Heart right ventricle (tissue), 16 donors: ENCODE results near the gene AFMID. TPM values are rescaled to one million over a fixed set of nuclear protein-coding genes. Genes with fewer than 3 reads are reported as not detected.

ENCODE experiments used
- ATAC-seq, 8 donors: fragments of 200-7000 bp; cut with Tn5 transposase; one replicate each; pipeline ENCODE4 v1.9.1; 2020; ENCODE audit warnings: mild to moderate bottlenecking in 8 of 8, moderate library complexity in 8 of 8, moderate number of reproducible peaks in 1 of 8
- DNase-seq, 2 donors: peaks; one replicate each; pipeline ENCODE4 v3.0.0-alpha.2; 2020
- H3K27ac ChIP-seq, 10 donors: fragments of 200-600 bp; sonication (generic) in 2 of 10; one replicate each; pipeline versions ENCODE4 v1.5.0 to v1.8.0; 2020 to 2022; ENCODE audit warnings: mild to moderate bottlenecking in 3 of 10
- H3K27me3 ChIP-seq, 7 donors: fragments of 200-600 bp; one replicate each; pipeline ENCODE4 v1.8.0; 2021 to 2022; ENCODE audit warnings: mild to moderate bottlenecking in 2 of 7
- H3K36me3 ChIP-seq, 9 donors: fragments of 200-600 bp; sonication (generic) in 1 of 9; one replicate each; pipeline versions ENCODE4 v1.5.0 to v1.8.0; 2020 to 2022; ENCODE audit warnings: mild to moderate bottlenecking in 2 of 9
- H3K4me1 ChIP-seq, 9 donors: fragments of 200-600 bp; sonication (generic) in 1 of 9; one replicate each; pipeline versions ENCODE4 v1.5.0 to v1.8.0; 2020 to 2022; ENCODE audit warnings: mild to moderate bottlenecking in 4 of 9
- H3K4me3 ChIP-seq, 10 donors: fragments of 200-600 bp; sonication (generic) in 2 of 10; one replicate each; pipeline versions ENCODE4 v1.5.0 to v1.8.0; 2020 to 2022; ENCODE audit warnings: mild to moderate bottlenecking in 7 of 10, moderate library complexity in 2 of 10
- H3K9me3 ChIP-seq, 11 donors: fragments of 200-600 bp in 10 of 11; sonication (generic) in 2 of 11; one replicate each; pipeline versions ENCODE4 v1.5.0 to v1.8.0; 2013 to 2022; ENCODE audit warnings: mild to moderate bottlenecking in 2 of 11, control low read depth in 1 of 11, moderate library complexity in 1 of 11
- WGBS, 2 donors: extraction: QIAGEN DNeasy Blood & Tissue Kit; methylation state at CpG; one replicate each; pipeline ENCODE4 v1.1.7; 2013; ENCODE audit warnings: inconsistent platforms in 1 of 2; 5-methylcytosine and 5-hydroxymethylcytosine counted together
- intact Hi-C, 10 donors: fragments of 100-400 bp; cut with DNase I; formaldehyde crosslinking; loops; one replicate each; pipeline versions ENCODE4 v1.11.1 to v1.14.2; 2022
- polyA plus RNA-seq, 2 donors: library from polyadenylated mRNA; stranded (reverse); fragments of 200-250 nt; gene quantifications; one replicate each; pipeline ENCODE4 v1.2.3, GENCODE V29; 2013
- total RNA-seq, 10 donors: library from RNA; stranded (reverse); fragmentation: NEBNext Ultra II Directional in 3 of 10; extraction: Animal tissue kit (Norgen Biotek cat#: 25700) in 3 of 10; gene quantifications; one replicate each; pipeline versions ENCODE4 v1.2.1 to v1.2.4, GENCODE V29; 2021 to 2023
- TF ChIP-seq, protein P1 (sequence below), 9 donors: fragments of 200-600 bp; sonication (generic) in 2 of 9; IDR thresholded peaks; one replicate each; pipeline versions ENCODE4 v1.5.0 to v1.8.0; 2021 to 2022; ENCODE audit warnings: antibody characterized with exemption in 9 of 9, mild to moderate bottlenecking in 5 of 9, moderate library complexity in 1 of 9
- donor health status: Arrhythmogenic right ventricular cardiomyopathy.
- donor health status: ischemic (EF 13 %, LVEDD 7.1; RV severe dilation, severe dysfunction).
- donor health status: healthy with polysubstance abuse.
- donor health status: DM: no; HTN: yes; CAD: no.
- donor health status: DM: no; HTN: no; CAD: no.
- donor health status: ischemic (EF 25% LVEDD 6.9; RV normal size, moderate dysfunction).
- donor health status: ischemic (EF 25% LVEDD 5.7; RV mildly dilated, moderate dysfunction).
- donor health status: healthy.
- donor health status: DM: yes; HTN: yes; CAD: no.
- donor health status: Ischemic cardiomyopathy.
- donor health status: ischemic (EF 35%, LVEDD 5.7; RV mildly dilated, moderate dysfunction).
- donor health status: nonischemic (EF 11% LVEDD 7.7; RV severe dilation, severe dysfunction).
- donor health status: DM: yes; HTN: yes; CAD: no.
- donor health status: PGD.
- donor health status: ischemic (EF 29% LVEDD 5.4; RV normal size, mild dysfunction).
- donor health status: nonischemic (EF 23%, LVEDD 6.1; RV moderate dilation, normal function).

Gene AFMID
- total and polyA plus RNA-seq, 12 donors = 13.0 to 42.4 (median 28.2) TPM

DNA sequence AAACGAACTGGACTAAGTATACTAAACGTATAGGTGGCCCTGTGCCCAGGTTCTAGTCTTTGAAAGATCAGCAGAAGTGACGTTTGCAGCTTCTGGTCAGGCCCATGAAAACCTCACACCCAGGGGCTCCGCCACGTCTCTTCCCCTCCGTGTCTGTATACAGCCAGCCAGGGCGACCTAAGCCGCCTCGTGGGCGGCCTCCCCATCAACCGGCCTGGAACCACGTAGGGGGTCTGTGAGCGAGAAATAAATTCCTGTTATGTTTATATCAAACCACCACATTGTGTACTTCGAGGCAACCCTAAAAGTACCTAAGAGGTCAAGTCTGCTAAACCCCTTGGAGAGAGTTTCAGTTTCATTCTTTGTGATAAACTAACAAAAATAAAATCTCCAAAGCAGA, 7.1 kb upstream of the AFMID start:
- no peaks in the 10 kb centered on the region for H3K9me3 ChIP-seq
- ATAC-seq (no peak), DNase-seq (no peak)
- peak overlapping the region in 6 of 10 donors; percentile 5 to 78 (median 46) for H3K27ac ChIP-seq
- peaks cover 0 to 24% (median 0%) of the 10 kb centered on the region in 9 donors for H3K36me3 ChIP-seq
- no peaks in the 10 kb centered on the region for H3K27me3 ChIP-seq
- intact Hi-C loops = no loop called here
- 70 to 78% methylated on average over 14 of the region's 14 CpGs for WGBS, 2 donors
- no peak overlapping the region for H3K4me3 ChIP-seq
- TF ChIP-seq, protein P1, sequence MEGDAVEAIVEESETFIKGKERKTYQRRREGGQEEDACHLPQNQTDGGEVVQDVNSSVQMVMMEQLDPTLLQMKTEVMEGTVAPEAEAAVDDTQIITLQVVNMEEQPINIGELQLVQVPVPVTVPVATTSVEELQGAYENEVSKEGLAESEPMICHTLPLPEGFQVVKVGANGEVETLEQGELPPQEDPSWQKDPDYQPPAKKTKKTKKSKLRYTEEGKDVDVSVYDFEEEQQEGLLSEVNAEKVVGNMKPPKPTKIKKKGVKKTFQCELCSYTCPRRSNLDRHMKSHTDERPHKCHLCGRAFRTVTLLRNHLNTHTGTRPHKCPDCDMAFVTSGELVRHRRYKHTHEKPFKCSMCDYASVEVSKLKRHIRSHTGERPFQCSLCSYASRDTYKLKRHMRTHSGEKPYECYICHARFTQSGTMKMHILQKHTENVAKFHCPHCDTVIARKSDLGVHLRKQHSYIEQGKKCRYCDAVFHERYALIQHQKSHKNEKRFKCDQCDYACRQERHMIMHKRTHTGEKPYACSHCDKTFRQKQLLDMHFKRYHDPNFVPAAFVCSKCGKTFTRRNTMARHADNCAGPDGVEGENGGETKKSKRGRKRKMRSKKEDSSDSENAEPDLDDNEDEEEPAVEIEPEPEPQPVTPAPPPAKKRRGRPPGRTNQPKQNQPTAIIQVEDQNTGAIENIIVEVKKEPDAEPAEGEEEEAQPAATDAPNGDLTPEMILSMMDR (IDR thresholded peaks at IDR 0.05) = no peak
- H3K4me1 ChIP-seq = peaks cover 7 to 43% (median 24%) of the 10 kb centered on the region in 9 donors

DNA sequence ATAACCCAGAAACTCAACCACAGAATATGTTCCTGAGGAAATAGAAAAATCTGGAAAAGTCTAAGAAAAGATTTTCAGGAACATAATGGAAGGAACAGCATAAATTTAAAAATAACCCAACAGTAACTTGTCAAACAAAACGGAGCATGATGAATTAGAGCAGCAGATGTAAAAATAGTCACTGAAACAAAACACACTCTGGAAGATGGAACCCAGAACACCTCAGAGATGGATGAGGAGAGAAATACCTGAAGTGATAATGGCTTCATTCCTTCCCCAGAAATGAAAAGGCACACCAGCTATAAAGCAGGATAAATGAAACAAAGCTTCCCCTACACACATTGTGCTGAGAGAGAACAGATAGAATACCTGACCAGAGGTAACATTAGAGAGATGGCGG, 6.7 kb upstream of the AFMID start:
- H3K4me1 ChIP-seq = peaks cover 6 to 39% (median 20%) of the 10 kb centered on the region in 9 donors
- H3K27ac ChIP-seq = peak overlapping the region in 4 of 10 donors; percentile 5 to 78 (median 48)
- TF ChIP-seq, protein P1 (IDR thresholded peaks at IDR 0.05) = no peak
- no peaks in the 10 kb centered on the region for H3K9me3 ChIP-seq
- intact Hi-C loops = no loop called here
- H3K27me3 ChIP-seq = no peaks in the 10 kb centered on the region
- DNase-seq = no peak
- H3K4me3 ChIP-seq = no peak overlapping the region
- H3K36me3 ChIP-seq = peaks cover 0 to 22% (median 0%) of the 10 kb centered on the region in 9 donors
- no peak for ATAC-seq
- 65 to 68% methylated on average over 2 of the region's 2 CpGs for WGBS, 2 donors

DNA sequence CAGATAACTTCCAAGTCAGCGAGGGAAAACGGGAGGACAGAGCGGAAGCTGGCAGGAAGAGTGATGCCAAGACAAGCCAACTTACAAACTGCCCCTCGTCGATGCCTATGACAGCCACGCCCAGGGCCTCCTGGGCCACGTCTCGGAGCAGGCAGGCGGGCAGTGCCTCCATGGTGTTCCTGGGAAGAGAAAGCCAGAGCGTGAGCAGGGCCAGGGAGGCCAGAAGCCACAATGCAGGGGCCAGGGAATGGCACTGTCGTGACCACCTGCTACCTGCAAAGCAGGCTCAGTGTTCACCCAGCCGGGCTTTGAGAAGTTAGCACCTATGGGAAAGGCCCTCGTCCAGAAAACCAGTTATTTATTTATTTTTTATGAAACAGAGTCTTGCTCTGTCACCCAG, 4.7 kb upstream of the AFMID start:
- no peak overlapping the region for H3K27ac ChIP-seq
- intact Hi-C loops = no loop called here

DNA sequence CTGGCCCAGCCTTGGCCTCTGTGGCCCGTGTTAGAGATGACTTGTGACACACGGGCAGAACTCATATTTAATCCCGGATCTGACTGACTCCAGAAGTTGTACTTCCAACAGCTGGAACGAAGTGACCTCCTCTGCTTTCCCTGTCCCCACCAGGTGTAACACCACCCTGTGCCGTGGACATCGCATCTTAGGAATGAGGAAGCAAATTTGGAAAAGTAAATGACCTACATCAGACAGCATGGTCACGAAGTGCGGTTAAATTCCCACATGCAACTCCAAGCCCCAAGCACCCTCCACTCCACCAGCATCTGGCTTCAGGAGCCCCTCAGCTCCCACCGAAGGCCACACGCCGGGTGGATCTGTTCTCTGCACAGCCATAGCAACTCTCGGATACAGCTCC, 3.2 kb upstream of the AFMID start:
- H3K36me3 ChIP-seq = peaks cover 0 to 17% (median 0%) of the 10 kb centered on the region in 9 donors
- H3K4me3 ChIP-seq = no peak overlapping the region
- no peaks in the 10 kb centered on the region for H3K9me3 ChIP-seq
- peaks cover 3 to 47% (median 23%) of the 10 kb centered on the region in 9 donors for H3K4me1 ChIP-seq
- TF ChIP-seq, protein P1 (IDR thresholded peaks at IDR 0.05) = no peak
- no peaks in the 10 kb centered on the region for H3K27me3 ChIP-seq
- ATAC-seq = no peak
- intact Hi-C loops = no loop called here
- no peak for DNase-seq
- H3K27ac ChIP-seq = no peak overlapping the region
- 91 to 95% methylated on average over 12 of the region's 12 CpGs for WGBS, 2 donors

More for the DNA sequence above, 4.7 kb upstream of the AFMID start:
- Histone ChIP-seq H3K4me1 (peaks cover 0 to 34% (median 11%) of the 10 kb centered on the region in 9 donors), H3K36me3 (peaks cover 0 to 20% (median 0%) of the 10 kb centered on the region in 9 donors), H3K4me3 (no peak overlapping the region), H3K9me3 (no peaks in the 10 kb centered on the region), H3K27me3 (no peaks in the 10 kb centered on the region)
- ATAC-seq (no peak), DNase-seq (no peak)
- WGBS, 2 donors = 95% methylated on average over 13 of the region's 13 CpGs
- TF ChIP-seq, protein P1 (IDR thresholded peaks at IDR 0.05) = no peak
